ENCODE measurements around the gene ENGASE. TPM values are rescaled to one million over a fixed set of nuclear protein-coding genes. Genes with fewer than 3 reads are reported as not detected.

Gene ENGASE
- total RNA-seq, 1 donor from 2014 or later: 51.4 TPM

- Mint-ChIP-seq H3K27me3 (ENCODE audit: low read depth) (peaks cover 5% of the 10 kb centered on the region), H3K4me1 (ENCODE audit: low read depth) (no peaks in the 10 kb centered on the region), H3K4me3 (ENCODE audit: low read depth) (no peak overlapping the region), H3K27ac (no peak overlapping the region), H3K9me3 (no peaks in the 10 kb centered on the region), H3K36me3 (ENCODE audit: low read depth) (no peaks in the 10 kb centered on the region)
- no peak for DNase-seq (ENCODE audit: low spot score)
- intact Hi-C loops (cut with micrococcal nuclease): no loop called here
Observed at GRCh38 chr17:79043191-79043930, 31.3 kb upstream of the ENGASE start.

GRCh38 chr17:79043931-79044320, 30.7 kb upstream of the ENGASE start:
- DNase-seq (ENCODE audit: low spot score): no peak
- Mint-ChIP-seq H3K4me3 (ENCODE audit: low read depth) (no peak overlapping the region), H3K27ac (no peak overlapping the region), H3K27me3 (ENCODE audit: low read depth) (peaks cover 5% of the 10 kb centered on the region), H3K4me1 (ENCODE audit: low read depth) (no peaks in the 10 kb centered on the region), H3K36me3 (ENCODE audit: low read depth) (no peaks in the 10 kb centered on the region), H3K9me3 (no peaks in the 10 kb centered on the region)
- intact Hi-C loops (cut with micrococcal nuclease): no loop called here

- Mint-ChIP-seq H3K4me1 (ENCODE audit: low read depth) (no peaks in the 10 kb centered on the region), H3K4me3 (ENCODE audit: low read depth) (no peak overlapping the region), H3K36me3 (ENCODE audit: low read depth) (no peaks in the 10 kb centered on the region), H3K27ac (no peak overlapping the region), H3K27me3 (ENCODE audit: low read depth) (peaks cover 5% of the 10 kb centered on the region), H3K9me3 (no peaks in the 10 kb centered on the region)
- no peak for DNase-seq (ENCODE audit: low spot score)
- intact Hi-C loops (cut with micrococcal nuclease): no loop called here
Observed at GRCh38 chr17:79044462-79044861, 30.2 kb upstream of the ENGASE start.

GRCh38 chr17:79045001-79045729, 29.5 kb upstream of the ENGASE start:
- Mint-ChIP-seq H3K27ac (no peak overlapping the region), H3K36me3 (ENCODE audit: low read depth) (no peaks in the 10 kb centered on the region), H3K4me1 (ENCODE audit: low read depth) (no peaks in the 10 kb centered on the region), H3K4me3 (ENCODE audit: low read depth) (no peak overlapping the region), H3K9me3 (no peaks in the 10 kb centered on the region), H3K27me3 (ENCODE audit: low read depth) (peaks cover 5% of the 10 kb centered on the region)
- no peak for DNase-seq (ENCODE audit: low spot score)
- intact Hi-C loops (cut with micrococcal nuclease): no loop called here

- intact Hi-C loops (cut with micrococcal nuclease): no loop called here
- Mint-ChIP-seq H3K27ac (no peak overlapping the region), H3K9me3 (no peaks in the 10 kb centered on the region)
Observed at GRCh38 chr17:79045842-79046196, 28.8 kb upstream of the ENGASE start.

GRCh38 chr17:79046197-79046915, 28.3 kb upstream of the ENGASE start:
- intact Hi-C loops (cut with micrococcal nuclease): no loop called here
- H3K9me3 Mint-ChIP-seq: no peaks in the 10 kb centered on the region

More at GRCh38 chr17:79045842-79046196, 28.8 kb upstream of the ENGASE start:
- Mint-ChIP-seq H3K4me1 (ENCODE audit: low read depth) (no peaks in the 10 kb centered on the region), H3K4me3 (ENCODE audit: low read depth) (no peak overlapping the region), H3K27me3 (ENCODE audit: low read depth) (peaks cover 5% of the 10 kb centered on the region), H3K36me3 (ENCODE audit: low read depth) (no peaks in the 10 kb centered on the region)
- DNase-seq (ENCODE audit: low spot score): peak; percentile 49

GRCh38 chr17:79046916-79047280, 27.7 kb upstream of the ENGASE start:
- H3K4me3 Mint-ChIP-seq (ENCODE audit: low read depth): no peak overlapping the region

More at GRCh38 chr17:79046197-79046915, 28.3 kb upstream of the ENGASE start:
- Mint-ChIP-seq H3K4me3 (ENCODE audit: low read depth) (no peak overlapping the region), H3K4me1 (ENCODE audit: low read depth) (no peaks in the 10 kb centered on the region), H3K36me3 (ENCODE audit: low read depth) (no peaks in the 10 kb centered on the region), H3K27me3 (ENCODE audit: low read depth) (peaks cover 5% of the 10 kb centered on the region), H3K27ac (no peak overlapping the region)
- no peak for DNase-seq (ENCODE audit: low spot score)

GRCh38 chr17:79047291-79047920, 27.2 kb upstream of the ENGASE start:
- Mint-ChIP-seq H3K4me1 (ENCODE audit: low read depth) (no peaks in the 10 kb centered on the region), H3K4me3 (ENCODE audit: low read depth) (no peak overlapping the region), H3K27ac (no peak overlapping the region), H3K9me3 (no peaks in the 10 kb centered on the region), H3K27me3 (ENCODE audit: low read depth) (peaks cover 8% of the 10 kb centered on the region), H3K36me3 (ENCODE audit: low read depth) (no peaks in the 10 kb centered on the region)
- intact Hi-C loops (cut with micrococcal nuclease): no loop called here
- DNase-seq (ENCODE audit: low spot score): no peak

More at GRCh38 chr17:79046916-79047280, 27.7 kb upstream of the ENGASE start:
- Mint-ChIP-seq H3K27ac (no peak overlapping the region), H3K27me3 (ENCODE audit: low read depth) (peaks cover 5% of the 10 kb centered on the region), H3K36me3 (ENCODE audit: low read depth) (no peaks in the 10 kb centered on the region), H3K4me1 (ENCODE audit: low read depth) (no peaks in the 10 kb centered on the region), H3K9me3 (no peaks in the 10 kb centered on the region)
- no peak for DNase-seq (ENCODE audit: low spot score)
- intact Hi-C loops (cut with micrococcal nuclease): no loop called here

- DNase-seq (ENCODE audit: low spot score): no peak
- Mint-ChIP-seq H3K27ac (no peak overlapping the region), H3K4me1 (ENCODE audit: low read depth) (no peaks in the 10 kb centered on the region), H3K27me3 (ENCODE audit: low read depth) (peaks cover 8% of the 10 kb centered on the region), H3K36me3 (ENCODE audit: low read depth) (no peaks in the 10 kb centered on the region), H3K9me3 (no peaks in the 10 kb centered on the region), H3K4me3 (ENCODE audit: low read depth) (no peak overlapping the region)
- intact Hi-C loops (cut with micrococcal nuclease): no loop called here
Observed at GRCh38 chr17:79047923-79048825, 26.4 kb upstream of the ENGASE start.

GRCh38 chr17:79048826-79049755, 25.5 kb upstream of the ENGASE start:
- Mint-ChIP-seq H3K9me3 (peaks cover 1% of the 10 kb centered on the region), H3K4me3 (ENCODE audit: low read depth) (no peak overlapping the region), H3K36me3 (ENCODE audit: low read depth) (no peaks in the 10 kb centered on the region), H3K27ac (no peak overlapping the region), H3K4me1 (ENCODE audit: low read depth) (no peaks in the 10 kb centered on the region), H3K27me3 (ENCODE audit: low read depth) (peaks cover 8% of the 10 kb centered on the region)
- intact Hi-C loops (cut with micrococcal nuclease): no loop called here
- no peak for DNase-seq (ENCODE audit: low spot score)

- DNase-seq (ENCODE audit: low spot score): no peak
- Mint-ChIP-seq H3K36me3 (ENCODE audit: low read depth) (no peaks in the 10 kb centered on the region), H3K9me3 (peaks cover 4% of the 10 kb centered on the region), H3K4me3 (ENCODE audit: low read depth) (no peak overlapping the region), H3K27ac (no peak overlapping the region), H3K27me3 (ENCODE audit: low read depth) (peaks cover 8% of the 10 kb centered on the region), H3K4me1 (ENCODE audit: low read depth) (no peaks in the 10 kb centered on the region)
- intact Hi-C loops (cut with micrococcal nuclease): no loop called here
Observed at GRCh38 chr17:79049821-79050220, 24.8 kb upstream of the ENGASE start.
